Muscle of back (tissue), 13 donors: ENCODE measurements around the gene ARPP21. TPM values are rescaled to one million over a fixed set of nuclear protein-coding genes. Genes with fewer than 3 reads are reported as not detected.
"Not testable (repeated sequence)": the region's sequence is repeated elsewhere in the genome, so short reads cannot be mapped to it uniquely, and the experiment has no call there.

ENCODE experiments used
- DNase-seq, 3 donors: peaks; one replicate each; pipeline versions ENCODE4 v3.0.0 to v3.0.0-alpha.2; 2013
- long read RNA-seq, 9 donors: transcript quantifications; one replicate each; lab custom pipeline, GENCODE V29; 2026
- polyA plus RNA-seq, 10 donors: library from polyadenylated mRNA; unstranded; fragments of 120-200 nt; gene quantifications; one replicate each; pipeline ENCODE4 v1.2.1, GENCODE V29; 2013; ENCODE audit not compliant: insufficient read length in 10 of 10

Gene ARPP21
- 100 to 1,000 TPM in 9 of 10 donors, 10 to 100 TPM in 1; 98.6 to 224 (median 167) TPM for polyA plus RNA-seq
- long read RNA-seq, donor 1, partial matches to known transcripts = 17 of 34 reads
- long read RNA-seq, donor 1, other reads (novel, unspliced or antisense) = 0 of 34 reads
- long read RNA-seq, donor 2, partial matches to known transcripts = 33 of 43 reads
- long read RNA-seq, donor 2, other reads (novel, unspliced or antisense) = 0 of 43 reads
- long read RNA-seq, donor 3 = 0 reads
- long read RNA-seq, donor 4, partial matches to known transcripts = 0 of 20 reads
- long read RNA-seq, donor 4, other reads (novel, unspliced or antisense) = 9 of 20 reads
- long read RNA-seq, donor 5, transcript ARPP21-232 (2 exons, 1,104 nt) = major isoform, 6 of 54 reads
- long read RNA-seq, donor 5, partial matches to known transcripts = 37 of 54 reads
- long read RNA-seq, donor 5, other reads (novel, unspliced or antisense) = 0 of 54 reads
- long read RNA-seq, donor 6, transcript ARPP21-203 (6 exons, 2,416 nt) = major isoform, 5 of 46 reads
- long read RNA-seq, donor 6, partial matches to known transcripts = 10 of 46 reads
- long read RNA-seq, donor 6, other reads (novel, unspliced or antisense) = 16 of 46 reads
- long read RNA-seq, donor 7, partial matches to known transcripts = 5 of 14 reads
- long read RNA-seq, donor 7, other reads (novel, unspliced or antisense) = 0 of 14 reads
- long read RNA-seq, donor 8, partial matches to known transcripts = 23 of 30 reads
- long read RNA-seq, donor 8, other reads (novel, unspliced or antisense) = 0 of 30 reads
- long read RNA-seq, donor 9, partial matches to known transcripts = 0 of 2 reads
- long read RNA-seq, donor 9, other reads (novel, unspliced or antisense) = 0 of 2 reads

DNA sequence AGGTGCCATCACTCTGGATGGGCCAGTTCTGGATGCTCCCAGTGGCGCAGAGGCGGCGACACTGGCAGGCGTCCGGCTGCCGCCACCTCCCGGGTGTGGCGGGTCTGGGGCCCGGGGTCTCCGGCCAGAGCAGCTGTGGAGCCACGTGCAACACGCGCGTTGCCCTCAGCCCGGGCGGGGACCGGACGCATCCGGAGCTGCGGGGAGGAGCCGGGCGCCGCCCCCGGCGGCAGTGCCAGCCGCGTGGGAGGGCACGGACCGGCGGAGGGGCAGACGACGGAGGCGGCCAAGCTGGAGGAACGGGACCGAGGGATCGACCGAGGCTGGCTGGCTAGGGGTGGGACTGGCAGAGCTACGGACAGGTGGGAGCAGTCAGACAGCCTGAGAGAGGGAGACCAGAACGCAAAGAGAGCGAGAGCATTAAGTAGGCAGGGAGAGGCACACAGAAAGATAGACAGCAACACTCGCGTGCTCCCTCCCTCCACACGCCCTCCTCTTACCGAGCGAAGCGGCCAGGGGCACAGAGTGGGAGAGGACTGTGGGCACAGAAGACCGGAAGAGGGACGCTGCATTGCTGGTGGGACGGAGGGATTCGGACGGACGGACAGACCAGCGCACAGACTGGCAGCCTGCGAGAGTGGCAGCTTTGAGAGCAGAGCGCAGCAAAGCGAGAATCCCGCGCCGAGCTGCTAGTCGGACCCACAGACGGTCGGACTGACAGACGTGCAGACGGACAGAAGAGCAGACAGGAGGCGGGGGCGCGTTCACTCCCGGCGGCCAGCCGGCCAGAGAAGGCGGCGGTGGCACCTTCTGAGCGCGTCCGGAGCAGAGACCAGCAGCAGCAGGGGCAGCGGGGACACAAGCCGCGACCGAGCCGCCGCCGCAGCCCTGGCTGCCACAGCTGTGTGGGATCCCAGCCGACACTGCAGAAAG, at the start of gene ARPP21:
Gene ARPP21 (plus strand): TSS at position 272 of the 933 bp plus-strand sequence. CDS start 42,227 bp downstream, outside the sequence.
- DNase-seq = peak; percentile 52 to 79 (median 55)

GRCh38 chr3:35592589-35593295, 46.6 kb upstream of the ARPP21 start:
- no peak for DNase-seq

DNA sequence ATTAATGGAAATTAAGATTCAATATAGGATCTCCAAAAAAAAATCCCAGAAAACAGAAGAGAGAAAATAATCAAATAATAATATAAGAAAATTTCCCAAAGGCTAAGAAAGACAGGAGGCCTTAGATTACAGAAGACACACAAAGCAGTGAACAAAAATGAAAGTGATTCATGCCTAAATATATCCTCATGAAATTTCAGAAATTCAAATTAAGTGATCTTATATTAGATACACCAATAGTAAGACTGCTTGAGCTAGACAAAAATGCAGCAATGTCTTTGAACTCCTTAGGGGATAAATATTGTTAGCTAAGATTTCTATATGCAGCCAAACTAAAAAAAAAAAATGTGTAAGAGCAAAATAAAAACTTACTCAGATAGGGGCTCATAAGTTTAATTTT, 44.6 kb upstream of the ARPP21 start:
- DNase-seq = no peak

GRCh38 chr3:35596335-35596995, 42.9 kb upstream of the ARPP21 start:
- DNase-seq = no peak

- no peak for DNase-seq
These were observed 41.8 kb upstream of the ARPP21 start for GRCh38 chr3:35597490-35597889.

DNA sequence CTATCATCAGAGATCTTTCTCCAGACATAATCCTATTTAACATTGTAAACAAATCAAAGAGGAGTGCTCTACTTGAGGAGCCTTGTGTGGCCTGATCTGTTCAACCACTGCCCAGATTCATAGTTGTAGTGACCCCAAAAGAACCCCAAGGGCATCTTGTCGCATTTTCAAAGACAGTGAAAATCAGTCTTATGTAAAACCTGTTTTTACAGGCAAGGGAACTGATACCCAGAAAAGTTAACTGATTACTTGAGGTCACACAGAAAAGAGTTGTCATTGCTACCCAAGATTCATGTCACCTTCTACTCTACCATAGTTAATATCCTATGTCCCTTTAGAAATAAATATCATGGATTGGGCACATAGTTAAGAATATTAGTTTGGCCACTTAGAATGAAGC, 40.5 kb upstream of the ARPP21 start:
- no peak for DNase-seq

- DNase-seq = no peak
These were observed 37.4 kb upstream of the ARPP21 start for GRCh38 chr3:35601959-35602358.

- DNase-seq = peak in 1 of 3 donors; percentile 15
These were observed 36.9 kb upstream of the ARPP21 start for GRCh38 chr3:35602395-35602936.

DNA sequence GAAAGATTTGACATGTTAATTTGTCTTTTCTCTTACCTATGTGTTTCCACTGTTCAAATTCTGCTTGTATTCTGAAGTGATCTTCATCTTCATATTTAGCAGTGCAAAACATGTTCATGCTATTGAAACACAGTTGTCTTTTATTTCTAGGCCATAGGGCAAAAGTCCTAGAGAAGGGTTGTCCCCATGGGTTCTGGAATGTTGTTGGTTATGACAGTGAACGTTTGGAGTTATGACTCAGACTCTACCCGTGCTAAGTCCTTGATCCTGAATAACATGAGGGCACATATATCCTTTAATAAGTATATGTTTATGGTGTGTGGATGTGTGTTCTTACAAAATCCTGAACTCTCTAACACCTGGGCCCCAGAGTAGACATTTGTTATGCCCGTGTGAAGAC, 23.0 kb upstream of the ARPP21 start:
- DNase-seq = no peak

- no peak for DNase-seq
These were observed 22.0 kb upstream of the ARPP21 start for GRCh38 chr3:35617370-35617769.

DNA sequence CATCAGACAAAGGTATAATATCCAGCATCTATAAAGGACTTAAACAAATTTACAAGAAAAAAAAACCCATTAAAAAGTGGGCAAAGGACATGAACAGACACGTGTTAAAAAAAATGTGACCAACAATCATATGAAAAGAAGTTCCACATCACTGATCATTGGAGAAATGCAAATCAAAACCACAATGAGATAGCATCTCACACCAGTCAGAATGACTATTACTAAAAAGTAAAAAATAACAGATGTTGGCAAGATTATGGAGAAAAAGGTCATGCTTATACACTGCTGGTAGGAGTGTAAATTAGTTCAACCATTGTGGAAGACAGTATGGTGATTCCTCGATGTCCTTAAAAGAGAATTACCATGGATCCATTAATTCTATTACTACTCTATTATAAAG, 19.1 kb upstream of the ARPP21 start:
- DNase-seq = not testable (repeated sequence)

- no peak for DNase-seq
These were observed 14.6 kb upstream of the ARPP21 start for GRCh38 chr3:35624698-35625097.

DNA sequence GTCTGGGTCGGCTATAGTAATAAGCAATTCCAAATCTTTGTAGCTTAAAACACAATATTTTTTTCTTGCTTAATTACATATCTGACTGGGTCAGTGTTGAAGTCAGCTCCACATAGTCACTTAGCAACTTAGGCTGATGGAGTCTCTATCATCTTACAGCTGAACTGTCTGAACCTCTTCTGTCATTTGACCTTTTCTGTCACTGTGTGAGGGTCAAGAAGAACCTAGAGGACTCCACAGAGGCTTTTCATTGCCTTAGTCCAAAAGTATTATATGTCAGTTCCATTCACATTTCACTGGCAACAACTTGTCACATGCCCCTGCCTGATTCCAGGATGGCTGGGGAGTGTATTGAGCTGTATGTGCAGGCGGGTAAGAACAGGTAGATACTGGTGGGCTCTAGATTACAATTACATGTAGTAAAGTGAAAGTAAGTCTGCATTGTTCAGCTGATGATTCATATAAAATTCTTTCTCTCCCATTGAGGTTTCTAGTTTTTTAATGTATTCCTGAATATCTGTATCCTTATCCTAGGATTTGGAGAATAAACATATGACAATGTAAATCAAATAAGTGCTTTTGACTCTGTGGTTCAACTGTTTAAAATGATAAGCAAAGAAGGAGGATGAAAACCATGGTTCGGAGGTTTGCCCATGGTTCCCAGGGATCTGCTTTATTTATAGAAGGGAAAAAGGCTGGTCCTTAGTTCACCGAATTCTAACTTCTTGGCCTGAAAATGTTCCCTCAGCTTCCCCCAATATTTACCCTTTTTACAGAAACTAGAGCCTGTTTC, 5.8 kb upstream of the ARPP21 start:
- DNase-seq = no peak

DNA sequence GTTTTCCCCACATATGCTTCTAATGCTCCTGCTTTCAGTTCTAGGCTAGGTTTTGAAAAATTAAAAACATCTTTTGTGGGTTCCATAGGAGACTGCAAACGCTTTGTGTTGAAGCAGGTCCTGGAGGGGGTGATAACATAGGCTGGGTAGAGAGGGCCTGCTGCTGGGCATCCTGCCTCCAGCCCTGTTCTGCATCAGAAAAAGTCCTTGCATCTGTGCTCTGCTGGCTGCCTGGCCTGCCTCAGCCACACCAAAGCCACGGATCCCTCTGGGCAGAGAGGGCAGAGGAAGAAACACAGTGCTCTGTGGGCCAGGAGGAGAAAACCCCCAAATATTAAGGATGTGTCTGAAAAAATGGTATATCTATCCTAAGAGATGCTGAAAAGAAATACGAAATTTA, 3.9 kb upstream of the ARPP21 start:
- no peak for DNase-seq

DNA sequence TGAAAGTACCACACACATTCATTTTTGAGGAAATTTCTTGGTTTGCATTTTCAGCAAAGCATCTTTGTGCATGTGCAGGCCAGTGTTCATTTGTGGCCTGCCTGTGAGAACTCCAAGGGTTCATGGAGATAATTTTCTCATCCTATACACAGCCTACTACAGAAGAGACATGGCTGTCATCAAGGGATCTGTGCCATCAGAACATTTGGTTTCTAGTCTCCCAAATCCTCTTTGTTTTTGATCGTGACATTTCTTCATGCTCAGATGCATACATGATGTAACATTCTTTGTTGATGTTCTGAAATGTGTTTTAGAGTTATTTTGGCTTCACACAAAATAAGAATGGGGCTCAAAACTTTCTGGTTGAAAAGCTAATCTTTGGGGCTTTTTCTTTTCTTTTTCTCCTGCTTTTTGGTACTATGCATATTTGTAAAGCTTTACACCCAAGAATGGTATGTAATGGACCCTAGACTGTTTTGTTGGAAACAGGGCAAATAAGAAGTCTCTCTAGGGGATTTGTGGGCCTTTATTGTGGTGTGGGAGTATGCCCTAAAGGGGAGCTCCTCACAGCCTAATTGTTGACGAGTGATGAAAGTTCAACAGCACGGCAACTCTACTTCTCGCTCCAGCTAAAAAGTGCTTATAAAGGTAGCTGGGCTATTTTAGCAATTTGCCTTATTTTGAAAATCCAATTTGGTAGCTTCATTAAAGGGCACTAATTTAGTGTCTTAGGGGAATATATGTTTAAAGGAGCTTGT, 3.2 kb upstream of the ARPP21 start:
- DNase-seq = no peak

DNA sequence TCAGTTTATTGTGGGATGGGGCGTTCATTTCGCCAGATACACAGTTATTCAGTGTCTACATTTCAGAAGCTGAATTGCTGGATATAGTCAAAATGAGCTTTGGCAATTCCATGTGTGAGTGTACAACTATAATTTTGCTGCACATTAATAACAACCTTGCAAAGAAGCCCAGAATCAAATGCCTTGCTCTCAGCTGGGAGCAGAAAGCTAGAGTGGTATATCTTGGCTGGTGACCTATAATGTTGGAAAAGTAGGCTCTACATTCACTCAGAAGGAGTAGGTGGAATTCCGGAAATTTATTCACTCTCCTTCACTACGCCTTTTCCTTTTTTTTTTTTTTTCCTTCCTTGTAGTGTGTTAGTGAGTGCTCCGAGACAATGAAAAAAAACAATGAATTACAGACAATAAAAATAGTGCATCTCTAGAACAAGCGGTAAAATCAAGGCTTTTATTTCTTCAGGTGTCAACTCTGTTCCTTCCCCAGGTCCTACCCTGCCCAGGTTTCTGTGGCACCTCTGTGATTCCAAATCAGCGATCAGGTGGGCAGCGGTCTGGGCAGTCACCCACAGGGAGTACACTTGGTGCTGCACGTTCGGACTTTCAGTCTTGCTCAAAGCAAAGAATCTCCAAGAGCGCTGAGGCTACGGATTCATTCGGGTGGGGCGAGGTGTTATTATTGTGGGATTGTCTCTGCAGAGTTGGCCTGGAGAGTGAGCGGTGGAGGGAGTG, 910 bp upstream of the ARPP21 start:
- DNase-seq = no peak

- DNase-seq = no peak
These were observed 408 bp upstream of the ARPP21 start for GRCh38 chr3:35638980-35639253.
